PFSK-1 (cell line): ENCODE data around the gene GPRASP2.

ENCODE experiments used
- FOXP2 ChIP-seq: optimal IDR thresholded peaks from 2 replicates; pipeline ENCODE3; 2011; ENCODE audit warnings: borderline replicate concordance, control low read depth, inconsistent platforms; ENCODE audit not compliant: insufficient read depth; ENCODE audit errors: extremely low read length, extremely low read depth
- POLR2AphosphoS5 ChIP-seq: IDR thresholded peaks from 2 replicates; pipeline ENCODE4 v1.6.1; 2012; ENCODE audit warnings: low read depth, mild to moderate bottlenecking, control low read depth, low read length, moderate library complexity
- REST ChIP-seq, 2 experiments: IDR thresholded peaks; 2 replicates each; pipeline versions ENCODE4 v1.6.1 to v1.8.0; 2011 to 2012; ENCODE audit warnings: low read depth in 2 of 2, low read length in 2 of 2, control low read depth in 1 of 2, inconsistent platforms in 1 of 2, mild to moderate bottlenecking in 1 of 2, moderate library complexity in 1 of 2; ENCODE audit not compliant: insufficient read depth in 1 of 2
- SIN3A ChIP-seq: IDR thresholded peaks from 2 replicates; pipeline ENCODE4 v1.6.1; 2012; ENCODE audit warnings: mild to moderate bottlenecking, low read length, moderate library complexity, borderline replicate concordance; ENCODE audit not compliant: insufficient read depth
- TAF1 ChIP-seq: IDR thresholded peaks from 2 replicates; pipeline ENCODE4 v1.6.1; 2012; ENCODE audit warnings: low read length, control low read depth, borderline replicate concordance; ENCODE audit not compliant: insufficient read depth

Gene GPRASP2

GRCh38 chrX:102745513-102745856, 33.2 kb downstream of the GPRASP2 start:
- no peak for TF ChIP-seq REST (IDR thresholded peaks at IDR 0.05; ENCODE audit: insufficient read depth in 1 of 2, low read depth in 2 of 2, low read length in 2 of 2)
- no peak for TF ChIP-seq POLR2AphosphoS5
- no peak for TF ChIP-seq TAF1
- no peak for TF ChIP-seq FOXP2

GRCh38 chrX:102745857-102746584, 33.8 kb downstream of the GPRASP2 start:
- TF ChIP-seq POLR2AphosphoS5, result no peak
- TF ChIP-seq REST (IDR thresholded peaks at IDR 0.05; ENCODE audit: insufficient read depth in 1 of 2, low read depth in 2 of 2, low read length in 2 of 2), result no peak
- no peak for TF ChIP-seq SIN3A
- no peak for TF ChIP-seq FOXP2
- TF ChIP-seq TAF1, result no peak

- TF ChIP-seq POLR2AphosphoS5 (no peak), SIN3A (no peak), FOXP2 (no peak), TAF1 (no peak), REST (IDR thresholded peaks at IDR 0.05; ENCODE audit: insufficient read depth in 1 of 2, low read depth in 2 of 2, low read length in 2 of 2) (no peak)
Measured at GRCh38 chrX:102765217-102765616, 53.0 kb downstream of the GPRASP2 start.

GRCh38 chrX:102765809-102766208, 53.6 kb downstream of the GPRASP2 start:
- no peak for TF ChIP-seq POLR2AphosphoS5
- no peak for TF ChIP-seq SIN3A
- TF ChIP-seq TAF1, result no peak
- TF ChIP-seq REST (IDR thresholded peaks at IDR 0.05; ENCODE audit: insufficient read depth in 1 of 2, low read depth in 2 of 2, low read length in 2 of 2), result no peak
- no peak for TF ChIP-seq FOXP2

GRCh38 chrX:102767287-102767686, 55.0 kb downstream of the GPRASP2 start:
- TF ChIP-seq TAF1 (no peak), SIN3A (no peak), POLR2AphosphoS5 (no peak), FOXP2 (no peak), REST (IDR thresholded peaks at IDR 0.05; ENCODE audit: insufficient read depth in 1 of 2, low read depth in 2 of 2, low read length in 2 of 2) (no peak)
